Measurements from ENCODE around the gene ARHGEF19. TPM values are rescaled to one million over a fixed set of nuclear protein-coding genes. Genes with fewer than 3 reads are reported as not detected.

The ARHGEF19 gene
- total RNA-seq, 1 experiment from 2014 or later, result 7.7 TPM

DNA sequence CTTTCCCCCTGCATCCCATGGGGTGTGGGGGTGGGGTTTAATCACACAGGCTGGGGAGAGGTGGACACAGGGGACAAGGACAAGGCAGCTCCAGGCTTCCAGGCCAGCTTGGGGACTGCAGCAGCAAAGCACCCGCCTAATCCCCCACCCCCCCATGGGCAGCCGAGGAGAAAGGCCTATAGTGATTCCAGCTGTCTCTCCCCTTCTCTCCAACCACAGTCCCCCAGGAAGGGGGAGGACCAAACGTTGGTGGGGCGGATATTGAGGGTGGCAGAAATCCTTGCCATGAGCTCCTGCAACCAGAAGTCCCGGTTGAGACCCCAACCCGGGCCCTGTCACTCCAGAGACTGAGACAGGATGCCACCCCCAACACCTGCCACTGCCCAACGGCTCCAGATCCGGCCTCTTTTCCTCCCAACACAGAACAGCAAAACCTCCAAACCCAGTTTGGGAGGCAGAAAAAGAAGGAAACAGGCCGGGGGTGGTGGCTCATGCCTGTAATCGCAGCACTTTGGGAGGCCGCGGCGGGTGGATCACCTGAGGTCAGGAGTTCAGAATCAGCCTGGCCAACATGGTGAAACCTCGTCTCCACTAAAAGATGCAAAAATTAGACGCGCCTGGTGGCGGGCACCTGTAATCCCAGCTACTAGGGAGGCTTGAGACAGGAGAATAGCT lies 58.3 kb downstream of the ARHGEF19 start:
- Mint-ChIP-seq H3K27ac (ENCODE audit: unreplicated experiment) (peak overlapping the region; percentile 94), H3K4me3 (ENCODE audit: unreplicated experiment) (peak overlapping the region; percentile 86), H3K9me3 (ENCODE audit: unreplicated experiment) (no peaks in the 10 kb centered on the region), H3K27me3 (ENCODE audit: insufficient read depth, unreplicated experiment) (no peaks in the 10 kb centered on the region), H3K4me1 (ENCODE audit: low read depth, unreplicated experiment) (peaks cover 15% of the 10 kb centered on the region), H3K36me3 (ENCODE audit: insufficient read depth, unreplicated experiment) (peaks cover 43% of the 10 kb centered on the region)
- Histone ChIP-seq H3K4me1 (peaks cover 46% of the 10 kb centered on the region), H3K36me3 (ENCODE audit: control insufficient read depth, insufficient read depth, low read length) (peaks cover 4% of the 10 kb centered on the region; the same call in 1 of the 2 replicates), H3K9me3 (no peaks in the 10 kb centered on the region), H3K27me3 (replicated peaks; ENCODE audit: control insufficient read depth, insufficient read depth, low read length) (no peaks in the 10 kb centered on the region), H3K4me3 (ENCODE audit: low read depth, low read length) (peak overlapping the region; percentile 84)
- TF ChIP-seq, protein P1, sequence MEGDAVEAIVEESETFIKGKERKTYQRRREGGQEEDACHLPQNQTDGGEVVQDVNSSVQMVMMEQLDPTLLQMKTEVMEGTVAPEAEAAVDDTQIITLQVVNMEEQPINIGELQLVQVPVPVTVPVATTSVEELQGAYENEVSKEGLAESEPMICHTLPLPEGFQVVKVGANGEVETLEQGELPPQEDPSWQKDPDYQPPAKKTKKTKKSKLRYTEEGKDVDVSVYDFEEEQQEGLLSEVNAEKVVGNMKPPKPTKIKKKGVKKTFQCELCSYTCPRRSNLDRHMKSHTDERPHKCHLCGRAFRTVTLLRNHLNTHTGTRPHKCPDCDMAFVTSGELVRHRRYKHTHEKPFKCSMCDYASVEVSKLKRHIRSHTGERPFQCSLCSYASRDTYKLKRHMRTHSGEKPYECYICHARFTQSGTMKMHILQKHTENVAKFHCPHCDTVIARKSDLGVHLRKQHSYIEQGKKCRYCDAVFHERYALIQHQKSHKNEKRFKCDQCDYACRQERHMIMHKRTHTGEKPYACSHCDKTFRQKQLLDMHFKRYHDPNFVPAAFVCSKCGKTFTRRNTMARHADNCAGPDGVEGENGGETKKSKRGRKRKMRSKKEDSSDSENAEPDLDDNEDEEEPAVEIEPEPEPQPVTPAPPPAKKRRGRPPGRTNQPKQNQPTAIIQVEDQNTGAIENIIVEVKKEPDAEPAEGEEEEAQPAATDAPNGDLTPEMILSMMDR (IDR thresholded peaks at IDR 0.05; ENCODE audit: insufficient read depth in 1 of 2, low read depth in 1 of 2, low read length in 1 of 2, severe bottlenecking in 1 of 2, unreplicated experiment in 1 of 2), result no peak
- BruUV-seq (replicated peaks), result no TSS peak
- CTCF ChIA-PET, result interaction anchor here (0.6 to 2.2 kb wide), 8 partner anchors 10 to 81 kb away, joined by 3 to 17 read pairs (median 4); partner anchors contain the start of gene FAM131C
- DNase-seq, result no peak
- POLR2A ChIA-PET, result interaction anchor here (0.5 to 2.0 kb wide), 10 partner anchors 7 to 118 kb away, joined by 3 to 52 read pairs (median 4); no protein-coding TSS in a partner anchor
- intact Hi-C loops (cut with micrococcal nuclease; ENCODE audit: unreplicated experiment), result no loop called here

DNA sequence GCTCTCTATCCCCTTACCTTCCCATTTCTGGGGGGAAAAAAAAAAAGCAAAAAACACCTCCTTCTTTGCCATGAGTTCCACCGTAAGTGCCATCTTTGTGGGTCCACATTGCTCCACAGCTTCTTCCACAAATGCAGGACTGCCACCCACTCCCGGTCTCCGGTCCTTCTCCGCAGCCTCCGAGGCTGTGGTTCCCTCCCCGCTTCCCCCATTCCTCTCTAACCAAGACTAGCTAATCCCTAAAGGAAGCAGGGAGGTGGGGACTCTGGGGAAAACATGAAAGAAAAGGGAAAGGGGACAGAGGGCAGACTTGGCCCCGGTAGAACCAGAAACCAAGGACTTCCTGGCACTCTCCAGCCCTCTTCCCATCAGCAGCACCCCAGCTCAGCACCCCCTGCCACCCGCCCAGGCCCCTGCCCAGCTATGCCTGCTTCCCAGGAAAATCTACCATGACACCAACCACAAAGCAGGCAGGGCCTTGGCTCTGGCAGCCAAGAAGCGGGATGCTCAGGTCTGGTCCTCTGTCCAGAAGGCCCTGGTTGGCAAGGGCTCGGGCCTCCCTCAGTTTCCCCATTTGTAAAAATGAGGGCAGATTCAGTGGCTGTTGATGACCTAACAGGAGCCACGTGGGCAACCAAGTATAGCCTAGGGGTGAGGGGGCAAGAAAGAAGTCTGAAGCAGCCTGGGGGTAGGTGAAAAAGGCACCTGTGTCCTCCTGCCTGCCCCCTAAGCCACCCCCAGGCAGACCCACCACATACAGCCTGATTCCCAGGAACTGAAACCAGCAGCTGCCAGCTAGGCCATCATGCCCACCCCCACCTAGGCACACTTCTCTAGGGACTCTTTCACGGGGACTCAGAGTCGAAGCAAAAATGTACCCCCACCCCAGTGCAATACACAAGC lies 59.1 kb downstream of the ARHGEF19 start:
- Histone ChIP-seq H3K4me3 (ENCODE audit: low read depth, low read length) (peak overlapping the region; percentile 84), H3K4me1 (peaks cover 48% of the 10 kb centered on the region), H3K27me3 (replicated peaks; ENCODE audit: control insufficient read depth, insufficient read depth, low read length) (no peaks in the 10 kb centered on the region), H3K36me3 (ENCODE audit: control insufficient read depth, insufficient read depth, low read length) (peaks cover 4% of the 10 kb centered on the region; the same call in 1 of the 2 replicates), H3K9me3 (no peaks in the 10 kb centered on the region)
- Mint-ChIP-seq H3K4me1 (ENCODE audit: low read depth, unreplicated experiment) (peaks cover 15% of the 10 kb centered on the region), H3K27me3 (ENCODE audit: insufficient read depth, unreplicated experiment) (no peaks in the 10 kb centered on the region), H3K27ac (ENCODE audit: unreplicated experiment) (peak overlapping the region; percentile 70), H3K36me3 (ENCODE audit: insufficient read depth, unreplicated experiment) (peaks cover 51% of the 10 kb centered on the region), H3K4me3 (ENCODE audit: unreplicated experiment) (peak overlapping the region; percentile 86), H3K9me3 (ENCODE audit: unreplicated experiment) (no peaks in the 10 kb centered on the region)
- intact Hi-C loops (cut with micrococcal nuclease; ENCODE audit: unreplicated experiment), result no loop called here
- ChIA-PET CTCF (interaction anchor here (0.6 to 2.2 kb wide), 4 partner anchors 10 to 473 kb away, joined by 3 to 15 read pairs (median 4); no protein-coding TSS in a partner anchor), POLR2A (interaction anchor here (1.0 to 1.4 kb wide), 2 partner anchors 10 to 11 kb away, joined by 4 to 5 read pairs; no protein-coding TSS in a partner anchor)
- no TSS peak for BruUV-seq (replicated peaks)
- TF ChIP-seq, protein P1 (IDR thresholded peaks at IDR 0.05; ENCODE audit: insufficient read depth in 1 of 2, low read depth in 1 of 2, low read length in 1 of 2, severe bottlenecking in 1 of 2, unreplicated experiment in 1 of 2), result no peak
- no peak for DNase-seq

- H3K27me3 Mint-ChIP-seq (ENCODE audit: insufficient read depth, unreplicated experiment), result no peaks in the 10 kb centered on the region
- peak overlapping the region; percentile 76 for H3K27ac Mint-ChIP-seq (ENCODE audit: unreplicated experiment)
- intact Hi-C loops (cut with micrococcal nuclease; ENCODE audit: unreplicated experiment), result no loop called here
- Histone ChIP-seq H3K4me1 (peaks cover 55% of the 10 kb centered on the region), H3K36me3 (ENCODE audit: control insufficient read depth, insufficient read depth, low read length) (peaks cover 4% of the 10 kb centered on the region), H3K9me3 (no peaks in the 10 kb centered on the region), H3K4me3 (ENCODE audit: low read depth, low read length) (no peak overlapping the region), H3K27me3 (replicated peaks; ENCODE audit: control insufficient read depth, insufficient read depth, low read length) (no peaks in the 10 kb centered on the region)
- TF ChIP-seq, protein P1 (IDR thresholded peaks at IDR 0.05; ENCODE audit: insufficient read depth in 1 of 2, low read depth in 1 of 2, low read length in 1 of 2, severe bottlenecking in 1 of 2, unreplicated experiment in 1 of 2), result no peak
- no TSS peak for BruUV-seq (replicated peaks)
- DNase-seq, result no peak
- peaks cover 59% of the 10 kb centered on the region for H3K36me3 Mint-ChIP-seq (ENCODE audit: insufficient read depth, unreplicated experiment)
- ChIA-PET CTCF (interaction anchor here (1.9 kb wide), 1 partner anchor 70 kb away, joined by 6 read pairs; no protein-coding TSS in a partner anchor), POLR2A (interaction anchor here (1.0 kb wide), 1 partner anchor 9 kb away, joined by 5 read pairs; no protein-coding TSS in a partner anchor)
- peak overlapping the region; percentile 86 for H3K4me3 Mint-ChIP-seq (ENCODE audit: unreplicated experiment)
- no peaks in the 10 kb centered on the region for H3K9me3 Mint-ChIP-seq (ENCODE audit: unreplicated experiment)
- H3K4me1 Mint-ChIP-seq (ENCODE audit: low read depth, unreplicated experiment), result peaks cover 14% of the 10 kb centered on the region
These were observed 59.9 kb downstream of the ARHGEF19 start for GRCh38 chr1:16152481-16153087.
